Left lung (tissue), 10 donors: ENCODE data around the gene CASP8. TPM values are rescaled to one million over a fixed set of nuclear protein-coding genes. Genes with fewer than 3 reads are reported as not detected.

Experiments used
- ATAC-seq: fragments of 200-7000 bp; cut with Tn5 transposase; one replicate; pipeline ENCODE4 v1.9.1; 2020; ENCODE audit warnings: moderate library complexity
- DNase-seq, 4 donors: peaks; one replicate each; pipeline ENCODE4 v3.0.0-alpha.2; 2013 to 2020
- H3K27ac ChIP-seq, 2 donors: fragments of 200-600 bp; sonication (generic) in 1 of 2; one replicate each; pipeline versions ENCODE4 v1.5.0 to v1.8.0; 2020 to 2021
- H3K27me3 ChIP-seq, 2 donors: fragments of 200-600 bp; sonication (generic) in 1 of 2; one replicate each; pipeline versions ENCODE4 v1.5.0 to v1.8.0; 2020 to 2021
- H3K36me3 ChIP-seq, 2 donors: fragments of 200-600 bp; sonication (generic) in 1 of 2; one replicate each; pipeline versions ENCODE4 v1.5.0 to v1.8.0; 2020 to 2021
- H3K4me1 ChIP-seq, 2 donors: fragments of 200-600 bp; one replicate each; pipeline ENCODE4 v1.8.0; 2021
- H3K4me3 ChIP-seq, 2 donors: fragments of 200-600 bp; sonication (generic) in 1 of 2; one replicate each; pipeline versions ENCODE4 v1.5.0 to v1.8.0; 2020 to 2021; ENCODE audit warnings: mild to moderate bottlenecking in 1 of 2
- H3K9me3 ChIP-seq, 2 donors: fragments of 200-600 bp; sonication (generic) in 1 of 2; one replicate each; pipeline versions ENCODE4 v1.5.0 to v1.8.0; 2020 to 2021
- CTCF ChIP-seq, 2 donors: fragments of 200-600 bp; sonication (generic) in 1 of 2; IDR thresholded peaks; one replicate each; pipeline versions ENCODE4 v1.5.0 to v1.8.0; 2021; ENCODE audit warnings: antibody characterized with exemption in 2 of 2
- intact Hi-C, 2 donors: fragments of 100-400 bp; cut with DNase I; formaldehyde crosslinking; loops; one replicate each; pipeline versions ENCODE4 v1.11.2 to v1.14.2; 2022
- polyA plus RNA-seq, 6 donors: library from polyadenylated mRNA; unstranded; fragments of 120-200 nt; gene quantifications; one replicate each; pipeline ENCODE4 v1.2.1, GENCODE V29; 2013; ENCODE audit not compliant: insufficient read length in 6 of 6
- total RNA-seq, 2 donors: library from RNA; stranded (reverse); fragmentation: NEBNext Ultra II Directional; extraction: Animal tissue kit (Norgen Biotek cat#: 25700); gene quantifications; one replicate each; pipeline ENCODE4 v1.2.1, GENCODE V29; 2021
- donor health status: DM: no; HTN: yes; CAD: no.
- donor health status: DM: no; HTN: no; CAD: no.

Gene CASP8
- total and polyA plus RNA-seq, 8 donors = 19.2 to 40.4 (median 23.1) TPM

- Histone ChIP-seq H3K4me3 (no peak overlapping the region), H3K9me3 (no peaks in the 10 kb centered on the region), H3K36me3 (peaks cover 0 to 33% of the 10 kb centered on the region in 2 donors), H3K27ac (peak overlapping the region; percentile 53 to 68), H3K4me1 (peaks cover 5 to 22% of the 10 kb centered on the region in 2 donors), H3K27me3 (no peaks in the 10 kb centered on the region)
- peak; percentile 79 for ATAC-seq
- DNase-seq = no peak
- intact Hi-C loops = no loop called here
- TF ChIP-seq CTCF (IDR thresholded peaks at IDR 0.05) = no peak
Measured at GRCh38 chr2:201219328-201220096, 40.8 kb upstream of the CASP8 start.

- peaks cover 0 to 33% of the 10 kb centered on the region in 2 donors for H3K36me3 ChIP-seq
- ATAC-seq (peak; percentile 78), DNase-seq (no peak)
- no peak overlapping the region for H3K4me3 ChIP-seq
- H3K27ac ChIP-seq = peak overlapping the region; percentile 53 to 68
- TF ChIP-seq CTCF (IDR thresholded peaks at IDR 0.05) = no peak
- intact Hi-C loops = no loop called here
- no peaks in the 10 kb centered on the region for H3K9me3 ChIP-seq
- H3K4me1 ChIP-seq = peaks cover 5 to 22% of the 10 kb centered on the region in 2 donors
- no peaks in the 10 kb centered on the region for H3K27me3 ChIP-seq
Measured at GRCh38 chr2:201220102-201220570, 40.2 kb upstream of the CASP8 start.

GRCh38 chr2:201223089-201224073 is 37.0 kb upstream of the CASP8 start:
- H3K9me3 ChIP-seq = no peaks in the 10 kb centered on the region
- peaks cover 0 to 12% of the 10 kb centered on the region in 2 donors for H3K36me3 ChIP-seq
- no peaks in the 10 kb centered on the region for H3K27me3 ChIP-seq
- H3K4me3 ChIP-seq = no peak overlapping the region
- TF ChIP-seq CTCF (IDR thresholded peaks at IDR 0.05) = no peak
- intact Hi-C loops = no loop called here
- ATAC-seq = no peak
- DNase-seq = no peak
- H3K27ac ChIP-seq = peak overlapping the region in 1 of 2 donors; percentile 23
- peaks cover 5 to 35% of the 10 kb centered on the region in 2 donors for H3K4me1 ChIP-seq

GRCh38 chr2:201228271-201228911 is 31.9 kb upstream of the CASP8 start:
- ATAC-seq (no peak), DNase-seq (no peak)
- peaks cover 10 to 42% of the 10 kb centered on the region in 2 donors for H3K4me1 ChIP-seq
- intact Hi-C loops = no loop called here
- H3K27me3 ChIP-seq = no peaks in the 10 kb centered on the region
- peak overlapping the region in 1 of 2 donors; percentile 33 for H3K27ac ChIP-seq
- H3K9me3 ChIP-seq = no peaks in the 10 kb centered on the region
- TF ChIP-seq CTCF (IDR thresholded peaks at IDR 0.05) = no peak
- no peaks in the 10 kb centered on the region for H3K36me3 ChIP-seq
- H3K4me3 ChIP-seq = no peak overlapping the region
